Calu3 (cell line): Measurements from ENCODE around the gene PTGR1. TPM values are rescaled to one million over a fixed set of nuclear protein-coding genes. Genes with fewer than 3 reads are reported as not detected.
A peak's percentile ranks its signal among the peaks of the same experiment; 100 is the strongest.

Experiments
- Bru-seq: library from RNA; stranded (reverse); fragments of 400-500 nt; gene quantifications from one replicate; lab custom pipeline; 2021; lab: Mats Ljungman, UMichigan
- BruChase-seq, 2 experiments: library from RNA; stranded (reverse); fragments of 400-500 nt; gene quantifications; one replicate each; lab custom pipeline; 2021; lab: Mats Ljungman, UMichigan
- BruUV-seq: library from RNA; stranded (reverse); fragments of 400-500 nt; replicated peaks from 2 replicates; lab custom pipeline; 2021; lab: Mats Ljungman, UMichigan
- CTCF ChIA-PET: fragments of 300-600 bp; sonication (Branson Sonifier 250); formaldehyde crosslinking; loops from one replicate; lab custom pipeline; 2022; ENCODE audit warnings: antibody characterized with exemption; lab: Charles Lee
- DNase-seq: peaks from one replicate; pipeline ENCODE4 v3.0.0; 2022
- H3K27ac Mint-ChIP-seq: one replicate; pipeline ENCODE4 v1.8.0; 2022; ENCODE audit warnings: mixed read lengths; ENCODE audit not compliant: unreplicated experiment
- H3K27me3 Mint-ChIP-seq: one replicate; pipeline ENCODE4 v1.8.0; 2022; ENCODE audit warnings: mixed read lengths; ENCODE audit not compliant: unreplicated experiment
- H3K36me3 Mint-ChIP-seq: one replicate; pipeline ENCODE4 v1.8.0; 2022; ENCODE audit warnings: mild to moderate bottlenecking, moderate library complexity, mixed read lengths; ENCODE audit not compliant: insufficient read depth, unreplicated experiment
- H3K4me1 Mint-ChIP-seq: one replicate; pipeline ENCODE4 v1.8.0; 2022; ENCODE audit warnings: mild to moderate bottlenecking, low read depth, mixed read lengths; ENCODE audit not compliant: unreplicated experiment
- H3K4me3 Mint-ChIP-seq: one replicate; pipeline ENCODE4 v1.8.0; 2022; ENCODE audit warnings: mild to moderate bottlenecking, low read depth, moderate library complexity, mixed read lengths; ENCODE audit not compliant: unreplicated experiment
- H3K9me3 Mint-ChIP-seq: one replicate; pipeline ENCODE4 v1.8.0; 2022; ENCODE audit warnings: low read depth, mixed read lengths; ENCODE audit not compliant: unreplicated experiment
- intact Hi-C: fragments of 100-400 bp; cut with micrococcal nuclease; formaldehyde crosslinking; loops from one replicate; pipeline ENCODE4 v1.10.0; 2022; ENCODE audit not compliant: unreplicated experiment
- long read RNA-seq: library from polyadenylated mRNA; stranded (forward); transcript quantifications from one replicate; pipeline ENCODE4 v2.0.0, GENCODE V29; 2022
- total RNA-seq: library from RNA; stranded (reverse); gene quantifications from 2 replicates; pipeline ENCODE4 v1.2.3, GENCODE V29; 2022
- TF ChIP-seq, protein P1 (sequence below): fragments of 200-600 bp; IDR thresholded peaks from one replicate; pipeline ENCODE4 v1.8.0; 2022; ENCODE audit warnings: antibody characterized with exemption; ENCODE audit not compliant: unreplicated experiment

Gene PTGR1
- total RNA-seq (22.3 and 24.2 TPM in 2 replicates), Bru-seq, nascent RNA (percentile 57 among the genes with signal in this experiment), BruChase-seq, experiment 1, labeled RNA remaining after a 6-hour chase (percentile 68 among the genes with signal in this experiment), BruChase-seq, experiment 2, labeled RNA remaining after a 2-hour chase (percentile 66 among the genes with signal in this experiment)
- long read RNA-seq, transcript PTGR1-205 (10 exons, 1,407 nt): major isoform, 18 of 33 reads
- long read RNA-seq, transcript PTGR1-201 (10 exons, 1,223 nt): minor isoform, 8 of 33 reads
- long read RNA-seq, partial matches to known transcripts: 0 of 33 reads
- long read RNA-seq, other reads (novel, unspliced or antisense): 4 of 33 reads

DNA sequence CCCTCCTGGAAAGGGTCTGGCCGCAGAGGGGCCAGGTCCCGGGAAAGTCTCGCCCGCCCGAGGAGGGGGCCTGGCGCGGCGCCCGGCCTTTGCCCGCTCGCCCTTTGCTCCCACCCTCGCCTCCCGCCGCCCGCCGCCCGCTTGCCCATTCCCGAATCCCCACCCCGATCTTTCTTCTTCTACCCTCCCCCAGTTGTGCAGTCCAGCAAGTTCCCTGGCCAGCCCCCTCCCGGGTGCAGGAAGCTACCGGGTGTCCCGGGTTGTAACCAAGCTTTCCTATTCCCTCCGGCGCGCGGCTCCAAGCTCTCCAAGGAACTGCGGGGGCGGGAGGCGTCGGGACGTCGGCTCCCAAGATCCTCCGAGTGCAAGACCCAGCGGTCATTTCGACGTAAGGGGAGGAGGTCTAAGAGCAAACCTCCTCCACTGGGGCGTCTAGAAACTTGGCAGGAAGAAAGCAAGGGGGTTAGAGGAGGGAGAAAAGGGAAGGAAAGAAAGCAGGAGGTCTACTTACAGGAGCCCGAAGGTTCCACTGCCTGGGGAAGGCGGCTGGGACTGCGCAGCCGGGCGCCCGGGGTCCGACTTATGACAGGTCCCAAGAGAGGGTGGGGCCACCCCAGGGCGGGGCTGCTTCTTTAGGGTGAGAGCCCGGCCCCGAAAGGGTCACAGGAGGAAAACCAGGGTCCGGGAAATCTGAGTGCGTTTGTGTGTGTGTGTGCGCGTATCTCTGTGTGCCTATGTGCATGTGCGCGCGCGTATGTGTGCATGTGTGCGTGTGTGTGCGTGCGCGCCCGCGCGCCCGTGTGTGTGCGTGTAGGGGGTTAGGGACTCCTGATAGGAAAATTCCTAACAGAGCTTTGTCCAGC is at the start of gene PTGR1:
Gene PTGR1 (minus strand): TSS at position 556 of the 863 bp plus-strand sequence. CDS start 2,225 bp downstream, outside the sequence.
- H3K9me3 Mint-ChIP-seq: no peaks in the 10 kb centered on the region
- intact Hi-C loops: loop anchor here (2.0 to 5.0 kb wide), 2 partner anchors 59 to 93 kb away; no protein-coding TSS in a partner anchor
- H3K36me3 Mint-ChIP-seq: peaks cover 23% of the 10 kb centered on the region
- TF ChIP-seq, protein P1, sequence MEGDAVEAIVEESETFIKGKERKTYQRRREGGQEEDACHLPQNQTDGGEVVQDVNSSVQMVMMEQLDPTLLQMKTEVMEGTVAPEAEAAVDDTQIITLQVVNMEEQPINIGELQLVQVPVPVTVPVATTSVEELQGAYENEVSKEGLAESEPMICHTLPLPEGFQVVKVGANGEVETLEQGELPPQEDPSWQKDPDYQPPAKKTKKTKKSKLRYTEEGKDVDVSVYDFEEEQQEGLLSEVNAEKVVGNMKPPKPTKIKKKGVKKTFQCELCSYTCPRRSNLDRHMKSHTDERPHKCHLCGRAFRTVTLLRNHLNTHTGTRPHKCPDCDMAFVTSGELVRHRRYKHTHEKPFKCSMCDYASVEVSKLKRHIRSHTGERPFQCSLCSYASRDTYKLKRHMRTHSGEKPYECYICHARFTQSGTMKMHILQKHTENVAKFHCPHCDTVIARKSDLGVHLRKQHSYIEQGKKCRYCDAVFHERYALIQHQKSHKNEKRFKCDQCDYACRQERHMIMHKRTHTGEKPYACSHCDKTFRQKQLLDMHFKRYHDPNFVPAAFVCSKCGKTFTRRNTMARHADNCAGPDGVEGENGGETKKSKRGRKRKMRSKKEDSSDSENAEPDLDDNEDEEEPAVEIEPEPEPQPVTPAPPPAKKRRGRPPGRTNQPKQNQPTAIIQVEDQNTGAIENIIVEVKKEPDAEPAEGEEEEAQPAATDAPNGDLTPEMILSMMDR: no peak
- CTCF ChIA-PET: interaction anchor here (0.5 to 2.2 kb wide), 6 partner anchors 22 to 767 kb away, joined by 4 to 43 read pairs (median 6); no protein-coding TSS in a partner anchor
- BruUV-seq: no TSS peak
- H3K4me3 Mint-ChIP-seq: peak within 1 kb of the TSS; percentile 93
- no peaks in the 10 kb centered on the region for H3K27me3 Mint-ChIP-seq
- peaks cover 20% of the 10 kb centered on the region for H3K4me1 Mint-ChIP-seq
- H3K27ac Mint-ChIP-seq: peak within 1 kb of the TSS; percentile 91
- peak; percentile 71 for DNase-seq

DNA sequence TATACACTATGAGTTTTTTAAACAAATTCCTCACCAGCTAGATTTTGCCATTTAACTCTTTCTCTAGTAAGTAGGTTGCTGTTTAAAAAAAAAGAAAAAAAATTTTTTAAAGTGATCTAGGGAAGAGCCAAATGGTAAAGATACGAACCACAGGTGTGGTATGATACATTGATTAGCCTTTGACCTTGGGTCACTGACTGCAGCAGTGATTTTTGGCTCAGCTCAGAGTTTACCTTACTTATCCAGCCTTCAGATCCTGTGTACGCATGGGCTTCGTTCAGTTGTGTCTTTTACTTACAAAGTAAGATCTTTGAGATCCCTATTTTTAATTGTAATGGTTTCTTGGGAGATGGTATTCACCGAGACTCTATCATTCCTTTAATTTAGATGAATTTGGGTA is 49.6 kb upstream of the PTGR1 start:
- H3K4me1 Mint-ChIP-seq: no peaks in the 10 kb centered on the region
- no peaks in the 10 kb centered on the region for H3K27me3 Mint-ChIP-seq
- DNase-seq: no peak
- no peak overlapping the region for H3K27ac Mint-ChIP-seq
- H3K4me3 Mint-ChIP-seq: no peak overlapping the region
- TF ChIP-seq, protein P1: no peak
- intact Hi-C loops: no loop called here
- H3K36me3 Mint-ChIP-seq: no peaks in the 10 kb centered on the region
- no peaks in the 10 kb centered on the region for H3K9me3 Mint-ChIP-seq
- BruUV-seq: no TSS peak
- CTCF ChIA-PET: no interaction called here

DNA sequence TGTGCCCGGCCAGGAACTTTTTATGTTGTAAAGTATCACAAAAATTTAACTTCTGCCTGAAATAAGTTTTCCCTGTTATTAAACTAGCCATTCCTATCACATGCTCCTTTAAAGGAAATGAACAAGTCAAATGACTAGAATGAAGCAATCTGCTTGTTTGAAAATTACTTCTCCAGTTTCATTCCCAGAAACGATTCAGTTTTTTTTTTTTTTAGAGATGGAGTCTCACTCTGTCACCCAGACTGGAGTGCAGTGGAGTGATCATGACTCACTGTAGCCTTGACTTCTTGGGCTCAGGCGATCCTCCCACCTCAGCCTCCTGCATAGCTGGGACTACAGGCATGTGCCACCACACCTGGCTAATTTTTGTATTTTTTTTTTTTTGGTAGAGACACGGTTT is 48.6 kb upstream of the PTGR1 start:
- H3K27ac Mint-ChIP-seq: no peak overlapping the region
- peaks cover 5% of the 10 kb centered on the region for H3K36me3 Mint-ChIP-seq
- intact Hi-C loops: no loop called here
- CTCF ChIA-PET: no interaction called here
- H3K4me3 Mint-ChIP-seq: no peak overlapping the region
- H3K4me1 Mint-ChIP-seq: no peaks in the 10 kb centered on the region
- DNase-seq: no peak
- no TSS peak for BruUV-seq
- no peaks in the 10 kb centered on the region for H3K9me3 Mint-ChIP-seq
- TF ChIP-seq, protein P1: no peak
- no peaks in the 10 kb centered on the region for H3K27me3 Mint-ChIP-seq

DNA sequence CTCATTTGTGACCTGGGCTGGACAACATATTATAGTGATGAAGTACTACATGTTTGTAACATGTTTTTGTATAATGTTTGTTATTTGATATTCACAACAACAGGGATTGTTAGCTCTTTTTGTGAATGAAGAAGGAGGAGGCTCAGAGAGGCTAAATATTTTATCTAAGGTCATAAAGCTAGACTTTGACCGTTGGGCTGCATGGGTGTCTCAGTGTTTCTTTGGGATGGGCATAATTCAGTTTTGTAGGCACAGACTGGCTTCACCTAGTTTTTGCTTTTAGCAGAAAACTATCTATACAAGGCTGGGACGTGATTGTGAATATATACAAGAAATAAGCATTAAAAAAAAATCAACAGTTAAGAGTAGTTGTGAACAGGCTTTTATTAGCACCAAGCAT is 47.0 kb upstream of the PTGR1 start:
- TF ChIP-seq, protein P1: no peak
- no TSS peak for BruUV-seq
- DNase-seq: no peak
- Mint-ChIP-seq H3K27ac (no peak overlapping the region), H3K27me3 (no peaks in the 10 kb centered on the region), H3K4me3 (no peak overlapping the region), H3K4me1 (no peaks in the 10 kb centered on the region), H3K9me3 (no peaks in the 10 kb centered on the region), H3K36me3 (peaks cover 5% of the 10 kb centered on the region)
- CTCF ChIA-PET: no interaction called here
- intact Hi-C loops: no loop called here
